Stimulated activated CD8-positive, alpha-beta memory T cell treated with anti-CD3 and anti-CD28 coated beads, Interleukin-15, amount 100 ng/mL, for 24 hours (primary cell): ENCODE results near the gene NHLH2.

Experiments used
- DNase-seq: peaks from one replicate; pipeline ENCODE4 v3.0.0-alpha.2; 2020; ENCODE audit warnings: low read depth

Gene NHLH2

GRCh38 chr1:115802416-115802815 is 38.5 kb downstream of the NHLH2 start:
- no peak for DNase-seq

GRCh38 chr1:115797486-115797885 is 43.4 kb downstream of the NHLH2 start:
- no peak for DNase-seq

GRCh38 chr1:115796897-115797296 is 44.0 kb downstream of the NHLH2 start:
- no peak for DNase-seq

- DNase-seq, result no peak
Measured at GRCh38 chr1:115796036-115796435, 44.9 kb downstream of the NHLH2 start.

GRCh38 chr1:115794976-115795639 is 45.8 kb downstream of the NHLH2 start:
- no peak for DNase-seq

- no peak for DNase-seq
Measured at GRCh38 chr1:115793162-115793561, 47.8 kb downstream of the NHLH2 start.

- DNase-seq, result no peak
Measured at GRCh38 chr1:115791816-115792215, 49.1 kb downstream of the NHLH2 start.

- no peak for DNase-seq
Measured at GRCh38 chr1:115790846-115791245, 50.1 kb downstream of the NHLH2 start.

GRCh38 chr1:115790356-115790755 is 50.6 kb downstream of the NHLH2 start:
- no peak for DNase-seq
